Stimulated activated CD4-positive, alpha-beta T cell treated with anti-CD3 and anti-CD28 coated beads, TNF-alpha, amount 100 ng/mL, for 24 hours (primary cell): ENCODE data around the gene FAM3B.
"Not testable (repeated sequence)": the region's sequence is repeated elsewhere in the genome, so short reads cannot be mapped to it uniquely, and the experiment has no call there.

ENCODE experiments used
- DNase-seq, 3 experiments: peaks; one replicate each; pipeline ENCODE4 v3.0.0-alpha.2; 2020; ENCODE audit warnings: low read depth in 3 of 3

FAM3B gene

DNA sequence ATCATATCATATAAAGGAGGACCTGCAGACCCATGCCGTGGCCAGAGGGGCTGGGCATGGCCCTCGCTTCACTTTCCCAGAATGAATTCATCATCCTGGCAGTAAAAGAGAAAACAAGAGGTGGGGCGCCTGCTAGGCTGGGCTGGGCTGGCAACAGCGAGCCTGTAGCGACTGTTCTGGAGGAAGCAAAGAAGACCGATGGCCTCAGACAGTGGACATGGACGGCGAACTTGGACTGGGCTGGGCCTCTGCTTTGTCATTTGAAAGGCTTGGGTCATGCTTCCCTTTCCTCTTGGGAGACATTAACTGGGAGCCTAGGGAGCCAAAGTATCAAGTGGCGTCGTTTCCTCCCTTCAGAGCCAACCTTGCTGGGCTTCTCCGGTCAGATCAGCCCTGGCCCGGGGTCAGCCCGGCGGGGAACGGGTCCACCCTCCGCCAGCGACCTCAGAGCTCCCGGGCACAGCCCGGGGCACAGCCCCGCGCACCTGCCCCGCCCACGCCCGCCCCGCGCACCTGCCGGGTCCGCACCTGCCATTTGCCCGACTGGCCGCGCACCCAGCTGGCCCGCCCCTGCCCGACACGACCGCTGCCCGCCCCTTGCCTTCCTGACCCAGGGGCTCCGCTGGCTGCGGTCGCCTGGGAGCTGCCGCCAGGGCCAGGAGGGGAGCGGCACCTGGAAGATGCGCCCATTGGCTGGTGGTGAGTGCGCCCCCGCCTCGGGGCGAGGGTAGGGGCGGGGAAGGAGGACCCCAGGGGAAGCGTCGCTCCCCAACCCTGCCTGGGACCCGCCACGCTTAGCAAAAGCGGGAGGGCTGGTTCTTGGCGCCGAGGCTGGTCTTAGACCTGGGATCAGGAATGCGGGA, at the start of gene FAM3B:
TSS of gene FAM3B (plus strand) at position 602 of the 863 bp plus-strand sequence. CDS start at position 681, 79 bp downstream.
- DNase-seq: no peak

DNA sequence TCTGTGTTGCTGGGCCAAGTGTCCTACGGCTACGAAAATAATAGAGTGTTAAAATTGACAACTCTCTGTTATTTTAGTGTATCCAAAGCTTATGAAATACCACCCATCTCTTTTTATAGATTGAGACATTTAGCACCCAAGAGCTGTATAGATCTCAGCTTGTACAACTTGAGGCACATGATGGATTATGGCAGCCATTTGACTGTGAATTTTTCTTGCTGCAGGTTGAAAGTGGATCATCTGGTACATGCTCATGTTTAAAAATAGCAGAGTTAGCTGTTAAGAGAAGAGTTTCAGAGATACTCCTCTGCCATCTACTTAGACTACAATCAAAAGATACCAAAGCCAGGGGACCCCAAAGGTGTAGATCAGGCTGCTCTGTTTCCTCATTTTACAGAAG, 49.3 kb upstream of the FAM3B start:
- no peak for DNase-seq

GRCh38 chr21:41269535-41269934, 47.1 kb upstream of the FAM3B start:
- no peak for DNase-seq

DNA sequence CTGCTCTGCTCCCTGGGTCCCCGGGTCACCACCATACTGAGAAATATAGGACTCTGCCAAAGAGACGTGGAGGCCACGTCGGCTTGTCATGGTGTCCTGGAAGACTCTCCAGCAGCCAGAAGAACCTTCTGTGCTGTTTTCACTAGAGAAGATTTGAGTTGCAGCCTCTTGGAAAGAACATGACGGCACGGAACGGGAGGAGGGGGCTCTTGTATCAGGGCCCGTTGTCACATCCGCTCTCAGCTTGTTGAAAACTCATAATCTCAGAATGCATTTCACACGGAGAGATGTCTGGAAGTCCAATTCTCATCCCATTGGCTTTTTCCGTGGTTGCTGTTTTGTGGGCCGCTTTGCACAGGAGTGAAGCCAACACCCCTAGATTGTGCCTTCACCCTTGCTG, 39.4 kb upstream of the FAM3B start:
- no peak for DNase-seq

DNA sequence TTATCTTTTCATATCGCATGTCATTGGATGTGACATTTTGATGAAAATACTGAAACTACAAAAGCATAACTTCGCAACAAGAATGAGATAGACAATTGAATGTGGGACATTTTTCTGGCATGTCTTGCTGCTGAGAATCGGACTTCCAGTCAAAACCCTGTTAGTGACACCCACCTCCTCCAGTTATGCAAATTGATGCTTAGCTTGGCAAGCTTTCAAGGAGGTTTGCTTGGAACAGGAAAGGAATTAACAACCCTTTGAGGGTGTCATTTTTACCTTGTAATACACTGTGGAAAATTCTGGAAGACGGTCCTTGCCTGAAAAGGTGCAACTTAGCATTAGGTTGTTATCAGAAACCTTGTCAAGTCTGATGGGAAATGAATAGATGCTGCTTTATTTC, 38.8 kb upstream of the FAM3B start:
- DNase-seq: no peak

DNA sequence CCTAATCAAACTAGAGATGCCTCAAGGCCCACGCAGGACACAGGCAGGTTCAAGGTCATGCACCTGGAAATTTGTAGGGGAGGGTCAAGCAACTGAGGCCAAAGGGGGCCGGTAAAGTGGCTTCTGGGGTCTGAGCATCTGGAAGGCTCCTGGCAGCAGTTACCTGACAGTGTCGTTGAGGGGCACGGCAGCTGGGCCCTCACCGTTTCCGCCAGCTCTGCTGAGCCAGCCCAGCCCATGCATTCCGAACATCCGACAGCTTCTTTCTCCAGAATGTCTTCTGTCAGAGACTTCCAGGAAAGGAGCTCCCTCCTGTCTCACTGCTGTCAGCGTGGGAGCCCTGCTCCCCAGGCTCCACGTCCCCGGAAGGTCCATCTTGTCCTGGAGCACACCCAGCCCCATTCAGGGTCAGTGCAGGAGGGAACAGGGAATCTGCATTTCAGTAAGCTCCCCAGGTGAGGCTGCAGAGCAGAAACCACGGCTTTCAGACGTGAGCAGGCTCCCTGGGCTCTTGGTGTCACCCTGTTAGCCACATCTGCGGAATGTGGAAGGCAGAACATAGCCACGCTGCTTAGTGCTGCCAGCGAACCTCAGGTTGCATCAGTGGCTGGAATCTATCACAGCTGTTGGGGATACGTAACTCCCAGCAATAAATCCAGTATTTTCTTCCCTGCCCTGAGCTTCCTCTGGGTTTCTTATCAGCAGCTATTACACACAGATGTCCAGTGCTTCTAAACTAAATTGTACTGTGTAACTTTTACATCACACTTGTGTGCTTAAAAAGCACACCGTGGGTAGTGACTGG, 36.3 kb upstream of the FAM3B start:
- DNase-seq: no peak

DNA sequence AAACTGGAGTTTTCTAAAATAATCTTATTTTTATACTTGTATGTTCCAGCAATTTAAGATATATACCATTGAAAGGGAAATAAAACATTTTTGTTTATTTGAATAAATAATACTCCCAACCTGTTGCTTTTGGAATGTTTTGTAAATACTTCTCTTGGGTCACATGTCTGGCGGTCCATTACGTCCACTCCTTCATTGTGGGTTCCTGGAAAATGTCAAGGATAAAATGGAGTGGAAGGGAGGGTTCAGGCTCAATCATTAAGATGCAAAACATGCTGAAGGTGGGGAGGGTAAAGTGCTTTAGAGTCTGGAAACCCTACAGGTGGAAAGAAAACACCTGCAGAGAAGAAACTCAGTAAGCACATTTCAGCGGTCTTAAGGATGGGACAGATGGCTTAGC, 34.2 kb upstream of the FAM3B start:
- no peak for DNase-seq

- peak in 2 of 3 experiments; percentile 6 to 28 for DNase-seq
These were observed 33.3 kb upstream of the FAM3B start for GRCh38 chr21:41283211-41283818.

- DNase-seq: no peak
These were observed 27.2 kb upstream of the FAM3B start for GRCh38 chr21:41289431-41289830.

GRCh38 chr21:41290106-41290799, 26.3 kb upstream of the FAM3B start:
- no peak for DNase-seq

- DNase-seq: no peak
These were observed 21.9 kb upstream of the FAM3B start for GRCh38 chr21:41294548-41295231.

- no peak for DNase-seq
These were observed 20.8 kb upstream of the FAM3B start for GRCh38 chr21:41295721-41296254.

DNA sequence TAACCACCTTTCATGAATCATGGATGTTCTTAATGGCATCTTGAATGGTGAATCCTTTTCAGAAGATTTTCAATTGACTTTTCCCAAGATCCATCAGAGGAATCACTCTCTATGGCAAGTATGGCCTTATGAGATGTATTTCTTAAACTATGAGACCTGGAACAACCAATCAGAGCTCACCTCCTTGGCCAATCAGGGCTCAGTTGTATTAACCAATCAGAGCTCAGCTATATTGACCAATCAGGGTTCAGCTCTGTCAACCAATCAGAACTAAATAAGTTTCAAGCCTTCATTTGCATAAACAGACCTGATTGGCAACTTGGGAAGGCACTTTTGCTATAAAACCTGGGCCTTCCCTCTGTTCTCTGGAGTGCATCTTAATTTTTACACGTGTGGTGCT, 13.6 kb upstream of the FAM3B start:
- no peak for DNase-seq

GRCh38 chr21:41304068-41304720, 12.4 kb upstream of the FAM3B start:
- no peak for DNase-seq

- DNase-seq: no peak
These were observed 9.4 kb upstream of the FAM3B start for GRCh38 chr21:41307219-41307618.

DNA sequence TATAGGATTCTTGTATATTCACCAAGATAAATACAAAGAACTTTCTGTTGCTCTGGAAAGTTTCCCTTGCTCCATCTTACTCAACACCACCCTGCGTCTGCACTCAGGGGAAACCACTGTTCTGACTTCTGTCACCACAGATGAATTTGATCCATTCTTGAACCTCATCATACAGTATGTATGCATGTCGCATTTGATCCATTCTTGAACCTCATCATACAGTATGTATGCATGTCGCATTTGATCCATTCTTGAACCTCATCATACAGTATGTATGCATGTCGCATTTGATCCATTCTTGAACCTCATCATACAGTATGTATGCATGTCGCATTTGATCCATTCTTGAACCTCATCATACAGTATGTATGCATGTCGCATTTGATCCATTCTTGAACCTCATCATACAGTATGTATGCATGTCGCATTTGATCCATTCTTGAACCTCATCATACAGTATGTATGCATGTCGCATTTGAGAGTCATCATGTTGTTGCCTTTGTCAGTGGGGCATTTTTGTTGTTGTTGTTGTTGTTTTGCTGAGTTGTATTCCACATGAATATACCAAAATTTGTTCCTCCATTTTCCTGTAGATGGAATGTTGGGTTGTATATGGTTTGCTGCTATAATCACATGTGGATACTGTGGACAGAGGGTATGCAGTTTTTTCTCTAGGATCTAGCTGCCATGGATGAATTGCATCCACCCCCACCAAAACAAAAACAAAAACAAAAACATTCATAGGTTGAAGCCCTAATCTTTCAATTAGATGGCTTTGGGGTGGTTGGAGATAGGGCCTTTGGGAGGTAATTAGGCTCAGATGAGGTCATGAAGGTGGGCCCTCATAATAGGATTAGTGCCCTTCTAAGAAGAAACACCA, 3.1 kb upstream of the FAM3B start:
- DNase-seq: not testable (repeated sequence)

DNA sequence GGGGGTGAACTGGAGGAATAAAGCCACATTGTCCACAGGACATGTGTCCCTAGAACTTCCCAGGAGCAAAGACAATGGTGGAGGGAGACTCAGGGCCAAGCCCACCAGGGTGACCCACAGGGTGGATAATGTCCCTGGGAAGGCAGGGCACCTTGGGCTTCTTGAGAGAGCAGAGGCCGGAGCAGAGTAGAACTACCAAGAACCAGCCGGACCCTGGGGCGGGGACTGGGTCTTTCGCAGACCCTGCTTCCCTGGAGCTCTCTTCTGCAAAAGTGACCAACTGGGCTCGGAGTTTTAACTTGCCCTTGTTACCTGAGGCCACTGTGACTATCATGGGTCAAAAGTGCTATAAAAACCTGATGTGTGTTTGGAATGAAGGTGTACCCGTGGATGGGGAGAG, 875 bp upstream of the FAM3B start:
- no peak for DNase-seq

GRCh38 chr21:41317063-41317392, 427 bp downstream of the FAM3B start:
- no peak for DNase-seq

- no peak for DNase-seq
These were observed 857 bp downstream of the FAM3B start for GRCh38 chr21:41317458-41317857.

- DNase-seq: no peak
These were observed 1.6 kb downstream of the FAM3B start for GRCh38 chr21:41318218-41318617.
